Neural progenitor cell (in vitro differentiated cells): Measurements from ENCODE around the gene ANKRD39. TPM values are rescaled to one million over a fixed set of nuclear protein-coding genes. Genes with fewer than 3 reads are reported as not detected.

Experiments used
- DNase-seq: peaks from one replicate; pipeline ENCODE4 v3.0.0-alpha.2; 2016; ENCODE audit warnings: low spot score
- H2AFZ ChIP-seq: fragments of 200-600 bp; sonication (generic); replicated peaks from 2 replicates; pipeline ENCODE4 v1.6.1; 2016; ENCODE audit warnings: antibody characterized with exemption
- H3F3A ChIP-seq: fragments of 200-600 bp; sonication (generic); 2 replicates; pipeline ENCODE4 v1.6.1; 2016; ENCODE audit warnings: antibody characterized with exemption, low read depth
- H3K27ac ChIP-seq: fragments of 200-600 bp; sonication (generic); 2 replicates; pipeline ENCODE4 v1.5.1; 2016; ENCODE audit warnings: mild to moderate bottlenecking
- H3K27me3 ChIP-seq: fragments of 200-600 bp; sonication (generic); 2 replicates; pipeline ENCODE4 v1.6.1; 2016; ENCODE audit warnings: mild to moderate bottlenecking, moderate library complexity
- H3K36me3 ChIP-seq: fragments of 200-600 bp; sonication (generic); 2 replicates; pipeline ENCODE4 v1.5.1; 2016
- H3K4me1 ChIP-seq: fragments of 200-600 bp; sonication (generic); 2 replicates; pipeline ENCODE4 v1.6.1; 2016; ENCODE audit warnings: mixed run types
- H3K4me2 ChIP-seq: fragments of 200-600 bp; sonication (generic); 2 replicates; pipeline ENCODE4 v1.6.1; 2016
- H3K4me3 ChIP-seq: fragments of 200-600 bp; sonication (generic); 2 replicates; pipeline ENCODE4 v1.5.1; 2016
- H3K79me2 ChIP-seq: fragments of 200-600 bp; sonication (generic); 2 replicates; pipeline ENCODE4 v1.6.1; 2016; ENCODE audit warnings: low read depth
- H3K9ac ChIP-seq: fragments of 200-600 bp; sonication (generic); 2 replicates; pipeline ENCODE4 v1.6.1; 2016
- H3K9me3 ChIP-seq: fragments of 200-600 bp; sonication (generic); 2 replicates; pipeline ENCODE4 v1.5.1; 2016; ENCODE audit warnings: low read depth
- H4K20me1 ChIP-seq: fragments of 200-600 bp; sonication (generic); 2 replicates; pipeline ENCODE4 v1.6.1; 2016; ENCODE audit warnings: low read depth
- H3K27ac Mint-ChIP-seq: 3 replicates; pipeline ENCODE4 v1.8.0; 2021; ENCODE audit warnings: mixed read lengths
- H3K27me3 Mint-ChIP-seq: 2 replicates; pipeline ENCODE4 v1.8.0; 2022; ENCODE audit warnings: low read depth, mild to moderate bottlenecking, inconsistent platforms, moderate library complexity, mixed read lengths; ENCODE audit not compliant: insufficient read depth
- H3K36me3 Mint-ChIP-seq: 3 replicates; pipeline ENCODE4 v1.8.0; 2021; ENCODE audit warnings: mixed read lengths
- H3K4me1 Mint-ChIP-seq: 3 replicates; pipeline ENCODE4 v1.8.0; 2021; ENCODE audit warnings: mixed read lengths
- H3K4me3 Mint-ChIP-seq: 3 replicates; pipeline ENCODE4 v1.8.0; 2021; ENCODE audit warnings: mild to moderate bottlenecking, moderate library complexity, mixed read lengths
- H3K9me3 Mint-ChIP-seq: 3 replicates; pipeline ENCODE4 v1.8.0; 2020; ENCODE audit warnings: mixed read lengths
- EZH2 ChIP-seq: fragments of 200-600 bp; sonication (generic); IDR thresholded peaks from 2 replicates; pipeline ENCODE4 v1.6.1; 2017; ENCODE audit warnings: antibody characterized with exemption, mild to moderate bottlenecking, moderate library complexity
- EZH2phosphoT487 ChIP-seq: fragments of 200-600 bp; sonication (generic); IDR thresholded peaks from 2 replicates; pipeline ENCODE4 v1.6.1; 2017; ENCODE audit warnings: antibody characterized with exemption
- total RNA-seq: library from RNA; depleted of rRNA; stranded (reverse); fragments of >200 nt; gene quantifications from 2 replicates; pipeline ENCODE4 v1.2.3, GENCODE V29; 2015; ENCODE audit warnings: low replicate concordance
- TF ChIP-seq, protein P1 (sequence below): fragments of 200-600 bp; sonication (generic); IDR thresholded peaks from 2 replicates; pipeline ENCODE4 v1.5.1; 2017; ENCODE audit warnings: antibody characterized with exemption, mild to moderate bottlenecking

Gene ANKRD39
- total RNA-seq, 1 donor from 2014 or later: 4.0 TPM

DNA sequence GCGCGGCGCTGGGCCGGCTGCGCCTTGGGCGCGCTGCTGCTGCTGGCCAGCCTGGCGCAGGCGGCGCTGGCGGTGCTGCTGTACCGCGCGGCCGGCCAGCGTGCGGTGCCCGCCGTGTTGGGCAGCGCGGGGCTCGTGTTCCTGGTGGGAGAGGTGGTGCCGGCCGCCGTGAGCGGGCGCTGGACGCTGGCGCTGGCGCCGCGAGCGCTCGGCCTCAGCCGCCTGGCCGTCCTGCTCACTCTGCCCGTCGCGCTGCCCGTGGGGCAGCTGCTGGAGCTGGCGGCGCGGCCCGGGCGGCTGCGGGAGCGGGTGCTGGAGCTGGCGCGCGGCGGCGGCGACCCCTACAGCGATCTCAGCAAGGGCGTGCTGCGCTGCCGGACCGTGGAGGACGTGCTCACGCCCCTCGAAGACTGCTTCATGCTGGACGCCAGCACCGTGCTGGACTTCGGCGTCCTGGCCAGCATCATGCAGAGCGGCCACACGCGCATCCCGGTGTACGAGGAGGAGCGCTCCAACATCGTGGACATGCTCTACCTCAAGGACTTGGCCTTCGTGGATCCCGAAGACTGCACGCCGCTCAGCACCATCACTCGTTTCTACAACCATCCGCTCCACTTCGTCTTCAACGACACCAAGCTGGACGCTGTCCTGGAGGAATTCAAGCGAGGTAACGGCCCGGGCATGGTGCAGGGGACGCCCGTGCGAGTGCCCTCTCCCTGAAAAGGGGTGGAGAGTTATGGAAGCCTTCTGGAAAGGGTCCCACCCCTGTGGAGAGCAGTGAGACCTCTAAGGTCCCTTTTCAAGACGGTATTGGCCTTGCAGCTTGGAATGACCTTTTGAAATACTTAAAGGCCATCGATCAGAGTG, 40.7 kb downstream of the ANKRD39 start:
- Histone ChIP-seq H3K27ac (no peak overlapping the region), H3K9ac (no peak overlapping the region), H3K4me1 (peaks cover 45% of the 10 kb centered on the region), H3K4me2 (peak overlapping the region; percentile 98), H3K4me3 (peak overlapping the region; percentile 74), H3K9me3 (no peaks in the 10 kb centered on the region), H3K79me2 (peaks cover 51% of the 10 kb centered on the region), H3K27me3 (peaks cover 7% of the 10 kb centered on the region), H2AFZ (no peak overlapping the region), H3F3A (peaks cover 39% of the 10 kb centered on the region), H4K20me1 (peaks cover 61% of the 10 kb centered on the region), H3K36me3 (no peaks in the 10 kb centered on the region)
- Mint-ChIP-seq H3K4me1 (peaks cover 49% of the 10 kb centered on the region), H3K9me3 (no peaks in the 10 kb centered on the region), H3K27me3 (peaks cover 11% of the 10 kb centered on the region), H3K27ac (no peak overlapping the region), H3K4me3 (peak overlapping the region; percentile 87), H3K36me3 (peaks cover 27% of the 10 kb centered on the region)
- DNase-seq: peak; percentile 62
- TF ChIP-seq EZH2phosphoT487: no peak
- TF ChIP-seq, protein P1, sequence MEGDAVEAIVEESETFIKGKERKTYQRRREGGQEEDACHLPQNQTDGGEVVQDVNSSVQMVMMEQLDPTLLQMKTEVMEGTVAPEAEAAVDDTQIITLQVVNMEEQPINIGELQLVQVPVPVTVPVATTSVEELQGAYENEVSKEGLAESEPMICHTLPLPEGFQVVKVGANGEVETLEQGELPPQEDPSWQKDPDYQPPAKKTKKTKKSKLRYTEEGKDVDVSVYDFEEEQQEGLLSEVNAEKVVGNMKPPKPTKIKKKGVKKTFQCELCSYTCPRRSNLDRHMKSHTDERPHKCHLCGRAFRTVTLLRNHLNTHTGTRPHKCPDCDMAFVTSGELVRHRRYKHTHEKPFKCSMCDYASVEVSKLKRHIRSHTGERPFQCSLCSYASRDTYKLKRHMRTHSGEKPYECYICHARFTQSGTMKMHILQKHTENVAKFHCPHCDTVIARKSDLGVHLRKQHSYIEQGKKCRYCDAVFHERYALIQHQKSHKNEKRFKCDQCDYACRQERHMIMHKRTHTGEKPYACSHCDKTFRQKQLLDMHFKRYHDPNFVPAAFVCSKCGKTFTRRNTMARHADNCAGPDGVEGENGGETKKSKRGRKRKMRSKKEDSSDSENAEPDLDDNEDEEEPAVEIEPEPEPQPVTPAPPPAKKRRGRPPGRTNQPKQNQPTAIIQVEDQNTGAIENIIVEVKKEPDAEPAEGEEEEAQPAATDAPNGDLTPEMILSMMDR: peak; percentile 3

DNA sequence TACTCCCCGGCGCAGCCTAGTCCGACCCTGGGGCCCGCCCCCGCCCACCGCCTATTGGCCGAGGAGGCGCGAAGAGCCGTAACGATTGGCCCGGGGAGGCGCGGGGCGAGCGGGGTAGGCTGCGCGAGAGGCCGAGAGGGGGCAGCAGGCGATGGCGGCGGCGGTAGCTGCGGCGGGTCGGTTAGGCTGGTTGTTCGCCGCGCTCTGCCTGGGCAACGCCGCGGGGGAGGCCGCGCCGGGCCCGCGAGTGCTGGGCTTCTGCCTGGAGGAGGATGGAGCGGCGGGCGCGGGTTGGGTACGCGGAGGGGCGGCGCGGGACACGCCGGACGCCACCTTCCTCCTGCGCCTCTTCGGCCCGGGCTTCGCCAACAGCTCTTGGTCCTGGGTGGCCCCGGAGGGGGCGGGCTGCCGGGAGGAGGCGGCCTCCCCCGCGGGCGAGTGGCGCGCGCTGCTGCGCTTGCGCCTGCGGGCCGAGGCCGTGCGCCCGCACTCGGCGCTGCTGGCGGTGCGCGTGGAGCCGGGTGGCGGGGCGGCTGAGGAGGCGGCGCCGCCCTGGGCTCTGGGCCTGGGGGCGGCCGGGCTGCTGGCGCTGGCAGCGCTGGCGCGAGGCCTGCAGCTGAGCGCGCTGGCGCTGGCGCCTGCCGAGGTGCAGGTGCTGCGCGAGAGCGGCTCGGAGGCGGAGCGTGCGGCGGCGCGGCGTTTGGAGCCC, 41.5 kb downstream of the ANKRD39 start, which contains the start of gene CNNM3:
CNNM3 (plus strand) TSS at position 142 of the 709 bp plus-strand sequence; CDS start at position 152, 10 bp downstream.
- Mint-ChIP-seq H3K4me1 (peaks cover 46% of the 10 kb centered on the region), H3K9me3 (no peaks in the 10 kb centered on the region), H3K27ac (peak within 1 kb of the TSS; percentile 44), H3K27me3 (peaks cover 11% of the 10 kb centered on the region), H3K36me3 (peaks cover 29% of the 10 kb centered on the region), H3K4me3 (peak within 1 kb of the TSS; percentile 95)
- peak; percentile 98 for DNase-seq
- Histone ChIP-seq H3K27ac (no peak within 1 kb of the TSS), H3K79me2 (peaks cover 43% of the 10 kb centered on the region), H3K4me3 (peak within 1 kb of the TSS; percentile 74), H4K20me1 (peaks cover 53% of the 10 kb centered on the region), H3K9ac (no peak within 1 kb of the TSS), H3K27me3 (peaks cover 7% of the 10 kb centered on the region), H3K9me3 (no peaks in the 10 kb centered on the region), H2AFZ (peak within 1 kb of the TSS; percentile 90), H3F3A (peaks cover 37% of the 10 kb centered on the region), H3K4me1 (peaks cover 40% of the 10 kb centered on the region), H3K4me2 (peak within 1 kb of the TSS; percentile 98), H3K36me3 (no peaks in the 10 kb centered on the region)
- TF ChIP-seq EZH2phosphoT487 (no peak), EZH2 (peak; percentile 19)
- TF ChIP-seq, protein P1: peak; percentile 68

DNA sequence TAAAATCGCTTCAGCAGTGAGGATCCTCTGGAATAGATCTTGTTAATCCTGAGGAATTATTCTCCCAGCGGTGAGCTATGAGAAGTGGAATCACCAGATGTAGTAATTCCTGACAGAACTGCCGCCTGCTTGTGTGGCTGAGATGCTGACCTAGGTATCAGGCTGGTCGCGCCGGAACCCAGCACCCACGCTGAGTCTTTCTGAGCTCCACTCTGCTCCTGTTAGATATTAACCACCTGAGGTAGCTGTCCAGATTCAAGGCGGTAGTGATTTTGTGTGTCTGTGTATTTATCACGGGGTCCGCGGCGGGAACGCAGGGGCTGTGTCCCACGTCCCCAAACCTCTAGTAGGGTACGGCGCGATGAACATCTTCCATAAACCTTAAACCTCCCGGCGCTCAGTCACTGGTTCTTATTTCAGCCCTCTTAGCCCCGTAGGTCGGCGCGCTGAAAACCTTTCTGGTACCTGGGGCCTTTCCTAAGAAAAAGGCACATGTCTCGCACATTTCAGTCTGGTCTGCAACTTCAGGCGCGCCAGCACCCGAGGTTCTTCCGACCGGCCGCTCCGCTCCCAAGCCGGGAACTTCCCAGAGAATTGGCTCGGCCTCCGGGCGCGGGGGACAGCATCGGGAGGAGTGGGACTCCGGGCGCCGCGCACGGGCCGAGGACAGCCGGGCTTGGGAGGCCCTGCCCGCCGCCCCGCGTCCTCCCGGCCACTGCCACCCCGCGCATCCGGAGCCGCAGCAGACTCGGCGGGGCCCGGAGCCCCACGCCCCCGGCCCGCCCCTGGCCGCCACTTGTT, 42.3 kb downstream of the ANKRD39 start:
- peak overlapping the region; percentile 44 for H3K27ac Mint-ChIP-seq
- no peak overlapping the region for H3K27ac ChIP-seq

More for the DNA sequence above, 42.3 kb downstream of the ANKRD39 start:
- Histone ChIP-seq H3K79me2 (peaks cover 37% of the 10 kb centered on the region), H3K27me3 (peaks cover 7% of the 10 kb centered on the region), H3F3A (peaks cover 29% of the 10 kb centered on the region), H3K36me3 (no peaks in the 10 kb centered on the region), H3K4me2 (peak overlapping the region; percentile 88), H3K4me3 (peak overlapping the region; percentile 74), H2AFZ (peak overlapping the region; percentile 82), H4K20me1 (peaks cover 45% of the 10 kb centered on the region), H3K9ac (no peak overlapping the region), H3K9me3 (no peaks in the 10 kb centered on the region), H3K4me1 (peaks cover 32% of the 10 kb centered on the region)
- Mint-ChIP-seq H3K9me3 (no peaks in the 10 kb centered on the region), H3K36me3 (peaks cover 33% of the 10 kb centered on the region), H3K4me3 (peak overlapping the region; percentile 95), H3K4me1 (peaks cover 39% of the 10 kb centered on the region), H3K27me3 (peaks cover 11% of the 10 kb centered on the region)
- DNase-seq: peak; percentile 46
- TF ChIP-seq EZH2 (peak; percentile 26), EZH2phosphoT487 (no peak)
- TF ChIP-seq, protein P1: no peak
